Stimulated activated CD4-positive, alpha-beta T cell treated with anti-CD3 and anti-CD28 coated beads, Interleukin-4, amount 100 ng/mL, for 24 hours (primary cell): ENCODE results near the gene MVB12B.
A peak's percentile ranks its signal among the peaks of the same experiment; 100 is the strongest.

ENCODE experiments used
- DNase-seq: peaks from one replicate; pipeline ENCODE4 v3.0.0-alpha.2; 2020

MVB12B gene

GRCh38 chr9:126497660-126498275 lies 171.1 kb downstream of the MVB12B start:
- no peak for DNase-seq

- no peak for DNase-seq
Measured at GRCh38 chr9:126498331-126498730, 171.7 kb downstream of the MVB12B start.

- peak; percentile 38 for DNase-seq
Measured at GRCh38 chr9:126499005-126499910, 172.6 kb downstream of the MVB12B start.

- DNase-seq: no peak
Measured at GRCh38 chr9:126499911-126500599, 173.4 kb downstream of the MVB12B start.

GRCh38 chr9:126500600-126501382 lies 174.2 kb downstream of the MVB12B start:
- DNase-seq: peak; percentile 69

- DNase-seq: no peak
Measured at GRCh38 chr9:126501383-126502331, 175.0 kb downstream of the MVB12B start.

- no peak for DNase-seq
Measured at GRCh38 chr9:126502417-126503332, 176.0 kb downstream of the MVB12B start.

GRCh38 chr9:126503333-126504085 lies 176.9 kb downstream of the MVB12B start:
- no peak for DNase-seq

- DNase-seq: no peak
Measured at GRCh38 chr9:126504086-126504976, 177.7 kb downstream of the MVB12B start.

GRCh38 chr9:126504977-126505455 lies 178.4 kb downstream of the MVB12B start:
- DNase-seq: no peak

- DNase-seq: no peak
Measured at GRCh38 chr9:126505697-126506346, 179.2 kb downstream of the MVB12B start.

- DNase-seq: no peak
Measured at GRCh38 chr9:126506361-126507317, 180.0 kb downstream of the MVB12B start.

GRCh38 chr9:126507318-126508109 lies 180.9 kb downstream of the MVB12B start:
- no peak for DNase-seq

- no peak for DNase-seq
Measured at GRCh38 chr9:126508171-126508591, 181.6 kb downstream of the MVB12B start.

GRCh38 chr9:126508928-126509327 lies 182.3 kb downstream of the MVB12B start:
- no peak for DNase-seq

GRCh38 chr9:126509718-126510117 lies 183.1 kb downstream of the MVB12B start:
- no peak for DNase-seq
